Measurements from ENCODE around the gene ASAP3.

Gene ASAP3

GRCh38 chr1:23401313-23401712 lies 82.7 kb downstream of the ASAP3 start:
- Histone ChIP-seq H3K27ac (ENCODE audit: extremely low read depth, low read depth, low read length) (no peak overlapping the region), H3K4me1 (ENCODE audit: control insufficient read depth, insufficient read depth, low read length) (peaks cover 13% of the 10 kb centered on the region), H3K4me3 (ENCODE audit: low read depth, low read length) (no peak overlapping the region), H3K36me3 (ENCODE audit: control insufficient read depth in 2 of 2, insufficient read depth in 1 of 2, low read length in 2 of 2) (no peaks in the 10 kb centered on the region), H3K9me3 (ENCODE audit: control insufficient read depth, insufficient read depth, low read depth, low read length) (no peaks in the 10 kb centered on the region)
- TF ChIP-seq ZNF302 (tag by site-specific recombination; IDR thresholded peaks at IDR 0.05; ENCODE audit: low read depth) = no peak
- no peak for TF ChIP-seq ZBTB7A (tag by site-specific recombination; IDR thresholded peaks at IDR 0.05; ENCODE audit: low read depth)
- TF ChIP-seq ZNF341 (tag by site-specific recombination; IDR thresholded peaks at IDR 0.05; ENCODE audit: low read depth) = no peak
- TF ChIP-seq SETDB1 (IDR thresholded peaks at IDR 0.05; ENCODE audit: insufficient read length, low read length) = no peak
- TF ChIP-seq FEZF1 (tag by site-specific recombination; IDR thresholded peaks at IDR 0.05) = no peak
- no peak for TF ChIP-seq EGR2 (tag by site-specific recombination; IDR thresholded peaks at IDR 0.05; ENCODE audit: low read depth)
- TF ChIP-seq, protein P1, sequence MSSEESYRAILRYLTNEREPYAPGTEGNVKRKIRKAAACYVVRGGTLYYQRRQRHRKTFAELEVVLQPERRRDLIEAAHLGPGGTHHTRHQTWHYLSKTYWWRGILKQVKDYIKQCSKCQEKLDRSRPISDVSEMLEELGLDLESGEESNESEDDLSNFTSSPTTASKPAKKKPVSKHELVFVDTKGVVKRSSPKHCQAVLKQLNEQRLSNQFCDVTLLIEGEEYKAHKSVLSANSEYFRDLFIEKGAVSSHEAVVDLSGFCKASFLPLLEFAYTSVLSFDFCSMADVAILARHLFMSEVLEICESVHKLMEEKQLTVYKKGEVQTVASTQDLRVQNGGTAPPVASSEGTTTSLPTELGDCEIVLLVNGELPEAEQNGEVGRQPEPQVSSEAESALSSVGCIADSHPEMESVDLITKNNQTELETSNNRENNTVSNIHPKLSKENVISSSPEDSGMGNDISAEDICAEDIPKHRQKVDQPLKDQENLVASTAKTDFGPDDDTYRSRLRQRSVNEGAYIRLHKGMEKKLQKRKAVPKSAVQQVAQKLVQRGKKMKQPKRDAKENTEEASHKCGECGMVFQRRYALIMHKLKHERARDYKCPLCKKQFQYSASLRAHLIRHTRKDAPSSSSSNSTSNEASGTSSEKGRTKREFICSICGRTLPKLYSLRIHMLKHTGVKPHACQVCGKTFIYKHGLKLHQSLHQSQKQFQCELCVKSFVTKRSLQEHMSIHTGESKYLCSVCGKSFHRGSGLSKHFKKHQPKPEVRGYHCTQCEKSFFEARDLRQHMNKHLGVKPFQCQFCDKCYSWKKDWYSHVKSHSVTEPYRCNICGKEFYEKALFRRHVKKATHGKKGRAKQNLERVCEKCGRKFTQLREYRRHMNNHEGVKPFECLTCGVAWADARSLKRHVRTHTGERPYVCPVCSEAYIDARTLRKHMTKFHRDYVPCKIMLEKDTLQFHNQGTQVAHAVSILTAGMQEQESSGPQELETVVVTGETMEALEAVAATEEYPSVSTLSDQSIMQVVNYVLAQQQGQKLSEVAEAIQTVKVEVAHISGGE (tag by site-specific recombination; conservative IDR thresholded peaks at IDR 0.05; ENCODE audit: low read depth) = no peak
- TF ChIP-seq KLF16 (tag by site-specific recombination; IDR thresholded peaks at IDR 0.05) = no peak
- no peak for TF ChIP-seq ZBTB48 (tag by site-specific recombination; IDR thresholded peaks at IDR 0.05)
- ChIA-PET CTCF (interaction anchor here (0.6 to 1.0 kb wide), 2 partner anchors 29 to 1421 kb away, joined by 3 to 4 read pairs; no protein-coding TSS in a partner anchor), POLR2A (interaction anchor here (4.3 kb wide), 1 partner anchor 57 kb away, joined by 50 read pairs; the partner anchor contains the start of gene HNRNPR)

GRCh38 chr1:23400324-23401114 lies 83.5 kb downstream of the ASAP3 start:
- ChIA-PET CTCF (interaction anchor here (0.7 kb wide), 2 partner anchors 150 to 479 kb away, joined by 3 read pairs; no protein-coding TSS in a partner anchor), POLR2A (interaction anchor here (0.6 to 4.3 kb wide), 2 partner anchors 56 to 69 kb away, joined by 3 to 50 read pairs; partner anchors contain the start of gene HNRNPR)
- Histone ChIP-seq H3K4me1 (ENCODE audit: control insufficient read depth, insufficient read depth, low read length) (peaks cover 13% of the 10 kb centered on the region), H3K27ac (ENCODE audit: extremely low read depth, low read depth, low read length) (no peak overlapping the region), H3K9me3 (ENCODE audit: control insufficient read depth, insufficient read depth, low read depth, low read length) (no peaks in the 10 kb centered on the region), H3K36me3 (ENCODE audit: control insufficient read depth in 2 of 2, insufficient read depth in 1 of 2, low read length in 2 of 2) (no peaks in the 10 kb centered on the region), H3K4me3 (ENCODE audit: low read depth, low read length) (no peak overlapping the region)
- TF ChIP-seq ZNF701 (tag by site-specific recombination; IDR thresholded peaks at IDR 0.05) = no peak
- TF ChIP-seq, protein P2, sequence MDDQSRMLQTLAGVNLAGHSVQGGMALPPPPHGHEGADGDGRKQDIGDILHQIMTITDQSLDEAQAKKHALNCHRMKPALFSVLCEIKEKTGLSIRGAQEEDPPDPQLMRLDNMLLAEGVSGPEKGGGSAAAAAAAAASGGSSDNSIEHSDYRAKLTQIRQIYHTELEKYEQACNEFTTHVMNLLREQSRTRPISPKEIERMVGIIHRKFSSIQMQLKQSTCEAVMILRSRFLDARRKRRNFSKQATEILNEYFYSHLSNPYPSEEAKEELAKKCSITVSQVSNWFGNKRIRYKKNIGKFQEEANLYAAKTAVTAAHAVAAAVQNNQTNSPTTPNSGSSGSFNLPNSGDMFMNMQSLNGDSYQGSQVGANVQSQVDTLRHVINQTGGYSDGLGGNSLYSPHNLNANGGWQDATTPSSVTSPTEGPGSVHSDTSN (CRISPR knock-in tag; IDR thresholded peaks at IDR 0.05) = no peak
- TF ChIP-seq, protein P3, sequence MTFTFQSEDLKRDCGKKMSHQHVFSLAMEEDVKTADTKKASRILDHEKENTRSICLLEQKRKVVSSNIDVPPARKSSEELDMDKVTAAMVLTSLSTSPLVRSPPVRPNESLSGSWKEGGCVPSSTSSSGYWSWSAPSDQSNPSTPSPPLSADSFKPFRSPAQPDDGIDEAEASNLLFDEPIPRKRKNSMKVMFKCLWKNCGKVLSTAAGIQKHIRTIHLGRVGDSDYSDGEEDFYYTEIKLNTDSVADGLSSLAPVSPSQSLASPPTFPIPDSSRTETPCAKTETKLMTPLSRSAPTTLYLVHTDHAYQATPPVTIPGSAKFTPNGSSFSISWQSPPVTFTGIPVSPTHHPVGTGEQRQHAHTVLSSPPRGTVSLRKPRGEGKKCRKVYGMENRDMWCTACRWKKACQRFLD (tag by site-specific recombination; IDR thresholded peaks at IDR 0.05) = no peak
- TF ChIP-seq ZFHX2 (tag by site-specific recombination; conservative IDR thresholded peaks at IDR 0.05) = no peak
- no peak for TF ChIP-seq ZNF112 (tag by site-specific recombination; IDR thresholded peaks at IDR 0.05)
- no peak for TF ChIP-seq ZNF341 (tag by site-specific recombination; IDR thresholded peaks at IDR 0.05; ENCODE audit: low read depth)
- TF ChIP-seq, protein P4, sequence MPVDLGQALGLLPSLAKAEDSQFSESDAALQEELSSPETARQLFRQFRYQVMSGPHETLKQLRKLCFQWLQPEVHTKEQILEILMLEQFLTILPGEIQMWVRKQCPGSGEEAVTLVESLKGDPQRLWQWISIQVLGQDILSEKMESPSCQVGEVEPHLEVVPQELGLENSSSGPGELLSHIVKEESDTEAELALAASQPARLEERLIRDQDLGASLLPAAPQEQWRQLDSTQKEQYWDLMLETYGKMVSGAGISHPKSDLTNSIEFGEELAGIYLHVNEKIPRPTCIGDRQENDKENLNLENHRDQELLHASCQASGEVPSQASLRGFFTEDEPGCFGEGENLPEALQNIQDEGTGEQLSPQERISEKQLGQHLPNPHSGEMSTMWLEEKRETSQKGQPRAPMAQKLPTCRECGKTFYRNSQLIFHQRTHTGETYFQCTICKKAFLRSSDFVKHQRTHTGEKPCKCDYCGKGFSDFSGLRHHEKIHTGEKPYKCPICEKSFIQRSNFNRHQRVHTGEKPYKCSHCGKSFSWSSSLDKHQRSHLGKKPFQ (tag by site-specific recombination; IDR thresholded peaks at IDR 0.05) = no peak
